ENCODE data around the gene CDIP1.

DNA sequence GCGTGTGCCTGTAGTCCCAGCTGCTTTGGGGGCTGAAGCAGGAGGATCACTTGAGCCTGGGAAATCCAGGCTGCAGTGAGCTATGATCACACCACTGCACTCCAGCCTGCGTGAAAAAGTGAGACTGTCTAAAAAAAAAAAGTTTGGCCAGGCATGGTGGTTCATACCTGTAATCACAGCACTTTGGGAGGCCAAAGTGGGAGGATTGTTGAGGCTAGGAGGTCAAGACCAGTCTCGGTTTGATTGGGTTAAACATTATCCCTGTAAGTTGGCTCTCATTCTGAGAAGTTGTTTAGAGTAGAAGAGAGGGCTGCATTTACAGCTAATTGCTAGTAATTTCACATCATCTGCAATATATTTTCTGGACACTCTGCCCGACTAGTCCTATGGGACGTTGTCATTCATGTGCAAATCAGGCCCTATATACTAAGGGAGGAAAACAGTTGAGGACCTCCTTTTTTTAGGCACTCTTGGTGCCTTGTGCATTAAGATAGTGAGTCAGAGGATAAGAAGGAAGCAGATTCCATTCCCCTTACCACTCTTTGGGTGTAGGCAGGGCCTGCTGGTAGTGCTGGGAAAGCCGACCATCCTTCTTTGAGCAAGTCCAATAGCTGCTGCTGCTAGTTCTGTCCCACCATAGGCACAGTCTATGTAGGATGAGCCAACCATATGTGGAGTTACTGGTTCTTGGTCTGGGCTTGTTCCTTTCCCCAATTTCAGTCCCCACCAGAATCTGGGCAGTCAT is 43.7 kb downstream of the CDIP1 start:
- TF ChIP-seq, protein P1, sequence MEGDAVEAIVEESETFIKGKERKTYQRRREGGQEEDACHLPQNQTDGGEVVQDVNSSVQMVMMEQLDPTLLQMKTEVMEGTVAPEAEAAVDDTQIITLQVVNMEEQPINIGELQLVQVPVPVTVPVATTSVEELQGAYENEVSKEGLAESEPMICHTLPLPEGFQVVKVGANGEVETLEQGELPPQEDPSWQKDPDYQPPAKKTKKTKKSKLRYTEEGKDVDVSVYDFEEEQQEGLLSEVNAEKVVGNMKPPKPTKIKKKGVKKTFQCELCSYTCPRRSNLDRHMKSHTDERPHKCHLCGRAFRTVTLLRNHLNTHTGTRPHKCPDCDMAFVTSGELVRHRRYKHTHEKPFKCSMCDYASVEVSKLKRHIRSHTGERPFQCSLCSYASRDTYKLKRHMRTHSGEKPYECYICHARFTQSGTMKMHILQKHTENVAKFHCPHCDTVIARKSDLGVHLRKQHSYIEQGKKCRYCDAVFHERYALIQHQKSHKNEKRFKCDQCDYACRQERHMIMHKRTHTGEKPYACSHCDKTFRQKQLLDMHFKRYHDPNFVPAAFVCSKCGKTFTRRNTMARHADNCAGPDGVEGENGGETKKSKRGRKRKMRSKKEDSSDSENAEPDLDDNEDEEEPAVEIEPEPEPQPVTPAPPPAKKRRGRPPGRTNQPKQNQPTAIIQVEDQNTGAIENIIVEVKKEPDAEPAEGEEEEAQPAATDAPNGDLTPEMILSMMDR (IDR thresholded peaks at IDR 0.05; ENCODE audit: low read length), result no peak
- TF ChIP-seq EZH2 (optimal IDR thresholded peaks at IDR 0.05; ENCODE audit: low read depth, low read length), result no peak

All from MM.1S (cell line).